Stimulated activated CD4-positive, alpha-beta T cell treated with anti-CD3 and anti-CD28 coated beads, TNF-alpha, amount 100 ng/mL, for 48 hours (primary cell): ENCODE results near the gene PIK3R5.
"Not testable (repeated sequence)": the region's sequence is repeated elsewhere in the genome, so short reads cannot be mapped to it uniquely, and the experiment has no call there.

ENCODE experiments used
- DNase-seq, 3 donors: peaks; one replicate each; pipeline ENCODE4 v3.0.0-alpha.2; 2020; ENCODE audit warnings: low read depth in 3 of 3

The PIK3R5 gene

DNA sequence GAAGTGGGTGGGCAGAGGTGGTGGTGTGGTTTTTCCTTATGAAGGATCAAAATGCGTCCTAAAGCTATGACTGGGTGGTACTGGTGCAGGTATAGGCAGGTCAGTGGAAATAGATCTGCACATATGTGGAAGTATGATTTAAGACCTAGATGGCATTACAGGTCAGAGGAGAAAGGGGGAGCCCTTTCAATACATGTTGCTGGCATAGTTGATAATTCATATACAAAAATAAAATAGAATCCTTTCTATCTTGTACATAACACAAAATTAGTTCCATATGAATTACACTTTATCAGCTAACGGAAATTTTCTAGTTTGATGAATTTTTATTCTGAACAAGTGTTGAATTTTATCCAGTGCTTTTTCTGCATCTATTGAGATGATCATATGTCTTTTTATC, 20.8 kb upstream of the PIK3R5 start:
- DNase-seq, result no peak

DNA sequence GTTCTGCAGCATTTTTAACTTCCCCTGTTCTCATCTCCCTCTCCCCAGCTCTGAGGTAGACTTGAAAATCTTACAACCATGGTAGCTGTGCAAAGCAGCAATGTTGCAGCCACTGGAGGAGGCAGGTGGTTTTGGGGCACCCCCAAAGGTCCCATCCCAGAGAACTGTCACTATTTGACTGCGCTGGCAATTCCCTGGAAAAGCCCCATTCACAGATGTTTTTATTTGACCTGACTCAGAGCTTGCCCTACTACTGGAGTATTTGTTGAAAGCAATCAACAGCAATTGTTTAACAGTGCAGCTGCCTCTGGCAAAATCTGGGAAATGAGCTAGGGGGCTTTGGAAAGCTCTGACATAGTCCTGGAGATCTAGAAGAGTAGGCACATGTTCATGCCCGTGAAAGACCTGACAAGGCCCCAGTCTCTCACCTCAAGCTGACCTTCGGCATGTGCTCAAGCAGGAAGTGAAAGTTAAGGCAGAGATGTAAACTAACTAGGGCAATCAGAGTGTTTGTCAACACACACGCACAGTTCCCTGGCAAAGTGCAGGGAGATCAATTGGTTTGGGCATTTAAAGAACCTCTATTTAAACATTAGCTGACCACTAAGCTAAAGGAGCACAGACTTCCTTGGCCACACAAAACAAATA, 19.7 kb upstream of the PIK3R5 start:
- DNase-seq, result no peak

DNA sequence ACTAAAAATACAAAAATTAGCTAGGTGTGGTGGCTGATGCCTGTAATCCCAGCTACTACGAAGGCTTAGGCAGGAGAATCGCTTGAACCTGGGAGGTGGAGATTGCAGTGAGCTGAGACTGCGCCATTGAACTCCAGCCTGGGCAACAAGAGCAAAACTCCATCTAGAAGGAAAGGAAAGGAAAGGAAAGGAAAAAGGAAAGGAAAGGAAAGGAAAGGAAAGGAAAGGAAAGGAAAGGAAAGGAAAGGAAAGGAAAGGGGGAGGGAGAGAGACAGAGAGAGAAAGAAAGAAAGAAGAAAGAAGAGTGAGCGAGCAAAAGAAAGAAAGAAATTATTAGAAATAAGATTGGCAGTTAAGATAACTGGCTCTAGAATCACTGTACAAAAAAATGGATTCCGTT, 18.7 kb upstream of the PIK3R5 start:
- DNase-seq, result not testable (repeated sequence)

DNA sequence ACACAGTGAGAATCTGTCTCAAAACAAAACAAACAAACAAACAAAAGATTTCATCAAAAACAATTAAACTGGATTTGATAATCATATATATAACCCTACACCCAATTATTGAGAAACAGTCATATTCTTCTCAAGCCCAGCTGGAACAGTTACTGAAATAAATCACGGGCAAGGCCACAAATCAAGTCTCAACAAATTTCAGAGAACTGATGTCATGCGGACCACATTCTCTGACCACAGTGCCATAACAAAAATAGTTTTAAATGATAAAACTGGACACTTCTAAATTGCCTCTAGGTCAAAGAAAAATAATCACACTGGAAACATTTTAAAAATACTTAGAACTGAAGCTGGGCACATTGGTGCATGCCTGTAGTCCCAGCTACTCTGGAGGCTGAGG, 15.9 kb upstream of the PIK3R5 start:
- no peak for DNase-seq

DNA sequence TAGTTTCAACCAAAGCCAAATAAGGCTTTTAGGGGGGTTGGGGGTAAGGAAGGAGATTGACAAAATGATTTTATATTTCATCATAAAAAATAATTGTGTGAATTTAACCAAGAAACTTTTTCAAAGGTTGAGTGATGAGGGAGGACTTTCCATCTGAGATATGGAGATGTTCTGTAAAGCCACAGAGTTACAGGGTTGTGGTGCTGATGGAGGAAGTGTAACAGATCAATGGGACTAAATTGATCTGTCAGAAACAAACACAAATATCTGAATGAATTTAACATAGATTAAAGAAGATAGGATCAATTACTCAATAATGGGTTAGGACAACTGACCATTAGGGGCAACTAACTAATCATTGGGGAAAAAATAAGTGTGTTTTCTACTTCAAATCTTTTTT, 14.2 kb upstream of the PIK3R5 start:
- no peak for DNase-seq

DNA sequence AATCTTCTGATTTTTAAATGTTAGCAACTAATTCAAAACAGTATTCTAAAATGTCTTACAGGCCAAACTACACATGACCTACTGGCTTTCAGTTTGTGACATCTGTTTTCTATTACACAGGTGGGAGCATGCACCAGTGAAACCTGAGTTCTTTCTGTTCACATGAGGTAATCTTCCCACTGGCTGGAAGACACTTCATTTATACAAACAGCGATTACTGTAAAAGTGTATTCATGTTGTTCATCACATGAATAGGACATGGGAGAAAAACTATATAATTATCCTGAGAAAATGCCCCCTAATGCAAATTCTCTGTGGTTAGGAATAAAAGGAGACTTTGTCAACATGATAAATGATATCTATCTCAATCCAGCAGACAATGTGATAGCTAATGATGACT, 11.1 kb upstream of the PIK3R5 start:
- DNase-seq, result no peak

DNA sequence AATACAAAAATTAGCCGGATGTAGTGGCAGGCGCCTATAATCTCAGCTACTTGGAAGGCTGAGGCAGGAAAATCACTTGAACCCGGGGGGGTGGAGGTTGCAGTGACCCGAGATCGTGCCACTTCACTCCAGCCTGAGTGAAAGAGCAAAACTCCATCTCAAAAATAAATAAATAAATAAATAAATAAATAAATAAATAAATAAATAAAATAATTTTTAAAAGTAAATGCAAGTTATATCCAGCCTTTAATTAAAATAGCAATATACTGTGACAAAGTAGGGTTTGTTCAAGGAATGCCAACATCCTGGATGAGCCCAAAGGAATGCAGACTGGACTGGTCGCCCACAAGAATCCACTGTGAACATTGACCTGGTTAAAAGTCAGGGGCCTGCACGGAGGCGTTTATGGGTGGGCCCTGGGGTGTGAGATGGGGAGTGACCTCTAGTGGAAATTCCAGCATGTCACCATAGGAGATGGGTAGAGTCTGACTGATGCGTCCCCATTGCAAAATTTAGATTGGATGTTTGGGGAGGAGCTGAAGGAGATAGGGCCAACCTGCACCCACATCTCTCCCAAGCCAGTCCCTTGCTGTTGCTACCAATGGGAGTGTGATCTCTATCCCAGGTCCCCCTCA, 9.7 kb upstream of the PIK3R5 start:
- no peak for DNase-seq

DNA sequence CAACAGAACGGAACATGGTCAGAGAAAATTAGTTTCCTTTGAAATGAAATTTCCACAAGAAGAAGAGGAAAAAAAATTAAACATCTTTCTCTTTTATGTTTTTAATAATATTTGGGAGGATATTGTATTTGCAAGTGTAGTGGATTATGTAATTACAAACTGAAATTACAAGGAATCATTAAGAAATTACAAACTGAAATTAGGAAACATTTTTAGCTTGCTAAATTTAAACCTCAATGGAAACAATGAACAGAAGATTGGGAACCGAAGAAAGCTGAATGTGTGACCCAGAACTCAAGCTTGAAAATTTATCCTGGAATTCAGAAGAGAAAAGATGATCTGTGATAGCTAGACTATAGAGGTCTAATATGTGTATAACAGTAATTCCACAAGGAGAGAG, 4.4 kb upstream of the PIK3R5 start:
- no peak for DNase-seq

DNA sequence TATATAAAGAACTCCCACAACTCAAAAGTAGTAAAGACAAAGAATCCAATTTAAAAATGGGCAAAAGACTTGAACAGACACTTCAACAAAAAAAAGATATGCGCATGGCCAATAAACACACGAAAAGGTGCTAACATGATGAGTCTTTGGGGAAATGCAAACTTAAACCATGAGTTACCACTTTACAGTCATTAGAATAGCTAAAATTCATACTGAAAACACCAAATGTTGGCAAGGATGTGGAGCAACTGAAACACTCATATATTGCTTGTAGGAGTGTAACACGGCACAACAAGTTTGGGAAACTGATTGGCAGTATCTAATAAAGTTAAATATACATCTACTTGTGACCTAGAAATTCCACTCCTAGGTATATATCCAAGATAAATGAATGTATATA, 3.0 kb upstream of the PIK3R5 start:
- DNase-seq, result no peak

DNA sequence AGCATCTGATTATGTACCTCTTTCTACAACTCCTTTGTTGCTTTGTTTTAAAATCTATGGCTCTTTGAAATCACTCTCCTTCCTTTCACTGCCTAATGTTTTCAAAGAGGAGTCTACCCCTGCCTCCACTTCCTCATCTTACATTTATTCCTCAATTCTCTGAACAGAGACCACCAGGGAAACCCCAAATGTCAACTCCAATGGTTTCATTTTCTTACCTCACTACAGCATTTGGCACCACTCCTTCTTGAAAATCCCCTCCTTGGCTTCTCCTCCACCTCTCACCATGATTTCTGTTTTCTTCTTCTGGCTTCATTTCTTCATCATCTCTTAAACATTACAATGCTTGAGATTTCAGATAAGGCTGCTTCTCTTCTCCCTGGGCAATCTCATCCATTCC, 2.4 kb upstream of the PIK3R5 start:
- no peak for DNase-seq

DNA sequence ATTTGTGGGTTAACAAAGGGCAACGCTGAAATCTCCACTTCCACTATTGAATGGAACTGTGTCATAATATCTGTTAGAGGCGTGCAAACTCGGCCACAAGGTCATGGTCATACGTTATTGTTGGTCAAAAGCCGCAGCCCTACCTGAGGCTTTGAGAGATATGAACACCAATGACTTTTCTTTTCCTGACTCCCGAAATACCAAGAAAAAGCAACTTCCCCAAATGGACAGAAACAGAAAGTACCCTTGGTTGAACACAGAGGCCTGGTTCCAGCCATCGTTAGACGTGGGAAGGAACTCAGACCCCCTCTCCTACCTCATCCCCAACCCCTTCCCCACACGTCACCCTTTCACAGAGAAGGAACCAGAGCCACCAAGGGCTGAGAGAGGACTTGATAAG, 1.4 kb upstream of the PIK3R5 start:
- no peak for DNase-seq

DNA sequence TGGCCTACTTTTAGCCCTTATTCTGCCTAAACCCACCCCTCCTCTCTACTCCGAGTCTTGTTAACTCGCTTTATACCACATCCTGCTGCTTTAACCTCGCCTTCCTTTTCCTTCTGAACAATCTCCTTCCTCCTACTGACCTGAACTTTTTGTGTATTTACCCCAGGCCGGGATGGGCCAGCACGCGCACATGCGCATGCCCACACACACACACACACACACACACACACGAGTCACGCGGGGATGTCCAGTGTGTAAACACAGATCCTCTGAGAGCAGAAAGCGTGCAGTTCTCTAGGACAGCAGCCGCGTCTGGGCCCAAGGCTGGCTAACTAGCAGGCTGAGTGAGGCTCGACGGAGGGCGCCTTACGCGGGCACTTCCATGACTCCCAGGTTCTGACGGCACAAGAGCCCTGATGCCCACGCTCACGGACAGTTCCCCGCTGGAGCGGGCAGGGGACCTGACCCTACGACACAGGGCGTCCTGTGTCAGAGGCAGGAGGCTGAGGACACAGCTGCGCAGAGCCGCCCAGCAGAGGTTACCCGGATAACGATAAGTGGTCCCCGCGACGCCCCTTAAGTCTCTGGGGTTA, 610 bp downstream of the PIK3R5 start:
- no peak for DNase-seq

DNA sequence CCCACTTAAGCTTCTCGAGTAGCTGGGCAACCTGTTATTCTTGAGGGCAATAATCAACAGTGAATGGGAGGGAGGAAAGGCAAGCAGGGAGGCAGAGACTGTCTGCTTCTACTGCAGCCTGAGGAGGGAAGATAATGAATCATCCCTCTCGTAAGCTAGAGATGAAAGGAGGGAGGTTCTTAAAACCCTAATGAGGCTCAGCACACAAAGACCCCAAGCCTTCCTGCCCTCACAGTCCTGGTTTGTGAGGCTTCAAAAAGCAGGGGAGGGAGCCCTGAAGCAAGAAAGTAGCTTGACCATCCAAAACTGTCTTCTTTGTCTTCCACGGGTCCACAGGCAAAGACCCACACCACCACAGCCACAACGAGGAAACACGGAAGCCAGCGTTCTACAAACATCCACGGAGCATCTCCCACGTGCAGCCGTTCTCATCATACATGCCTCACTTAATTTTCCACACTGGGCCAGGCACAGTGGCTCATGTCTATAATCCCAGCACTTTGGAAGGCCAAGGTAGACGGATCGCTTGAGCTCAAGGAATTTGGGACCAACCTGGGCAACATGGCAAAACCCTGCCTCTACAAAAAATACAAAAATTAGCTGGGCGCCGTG, 1.8 kb downstream of the PIK3R5 start:
- no peak for DNase-seq

DNA sequence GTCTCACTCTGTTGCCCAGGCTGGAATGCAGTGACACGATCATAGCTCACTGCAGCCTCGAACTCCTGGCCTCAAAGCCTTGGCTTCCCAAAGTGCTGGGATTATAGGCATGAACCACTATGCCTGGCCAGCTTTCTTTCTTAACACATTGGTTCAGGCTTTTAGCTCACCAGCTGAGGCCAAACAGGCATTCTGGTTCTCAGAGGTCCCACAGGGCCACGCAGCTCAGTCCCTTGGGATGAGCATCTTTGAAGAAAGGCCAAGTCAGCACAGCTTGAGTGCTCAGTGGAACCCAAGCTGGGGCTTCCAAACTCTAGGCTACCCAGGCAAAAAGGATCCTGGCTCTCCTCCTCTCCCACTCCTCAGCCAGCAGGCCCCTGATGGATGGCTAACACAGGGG, 2.5 kb downstream of the PIK3R5 start:
- DNase-seq, result no peak

DNA sequence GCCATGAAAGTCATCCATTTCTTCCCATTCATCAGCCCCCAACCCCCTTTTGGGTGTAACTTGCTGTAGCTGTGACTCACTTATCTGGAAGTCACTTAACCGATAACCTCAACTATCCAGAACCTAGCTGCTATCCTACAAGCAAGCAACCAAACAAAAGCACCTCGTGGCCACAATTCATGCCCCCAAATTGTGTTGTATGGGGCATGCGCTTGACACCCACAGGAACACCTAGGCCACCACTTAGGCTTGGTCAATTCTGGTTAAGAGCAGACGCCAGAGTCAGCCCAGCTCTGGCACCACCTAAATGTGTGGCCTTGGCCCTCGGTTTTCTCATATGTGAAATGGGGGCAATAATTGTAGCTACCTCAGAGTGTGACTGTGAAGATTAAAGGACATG, 3.7 kb downstream of the PIK3R5 start:
- no peak for DNase-seq

DNA sequence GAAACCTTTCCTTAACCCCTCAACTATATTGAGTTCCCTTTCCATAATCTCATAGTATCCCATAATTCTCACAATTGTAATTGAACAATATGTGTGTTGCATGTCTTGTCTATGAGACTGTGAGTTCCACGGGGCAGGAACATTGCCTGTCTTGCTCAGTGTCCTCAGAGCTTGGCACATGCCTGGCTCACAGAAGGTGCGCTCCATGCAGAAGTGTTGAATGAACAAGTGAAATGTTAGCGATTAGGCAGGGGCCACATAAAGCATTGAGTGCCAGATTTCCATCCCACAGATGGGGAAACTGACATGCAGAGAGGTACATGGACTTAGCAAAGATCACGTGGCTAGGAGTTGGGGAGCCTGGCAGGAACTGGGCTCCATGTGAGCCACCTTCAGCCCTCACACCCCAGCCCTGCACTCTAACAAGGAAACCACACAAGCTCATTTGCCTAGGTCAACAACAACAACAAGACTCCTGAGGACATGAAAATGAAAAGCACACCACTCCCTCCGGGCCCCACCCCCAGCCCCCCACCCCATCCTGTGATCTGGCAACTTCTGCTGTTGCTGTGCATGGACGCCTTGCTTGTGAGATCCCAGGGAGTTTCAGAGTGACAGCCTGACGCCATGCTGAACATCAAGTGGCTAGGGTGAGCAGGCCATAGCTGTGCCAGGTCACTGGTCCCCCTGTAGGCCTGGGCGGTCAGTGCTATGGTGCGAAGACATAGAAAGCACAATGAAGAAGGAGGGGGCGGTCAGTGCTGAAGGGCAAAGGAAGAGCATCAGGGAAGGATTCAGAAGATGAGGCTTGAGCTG, 5.0 kb downstream of the PIK3R5 start:
- no peak for DNase-seq

DNA sequence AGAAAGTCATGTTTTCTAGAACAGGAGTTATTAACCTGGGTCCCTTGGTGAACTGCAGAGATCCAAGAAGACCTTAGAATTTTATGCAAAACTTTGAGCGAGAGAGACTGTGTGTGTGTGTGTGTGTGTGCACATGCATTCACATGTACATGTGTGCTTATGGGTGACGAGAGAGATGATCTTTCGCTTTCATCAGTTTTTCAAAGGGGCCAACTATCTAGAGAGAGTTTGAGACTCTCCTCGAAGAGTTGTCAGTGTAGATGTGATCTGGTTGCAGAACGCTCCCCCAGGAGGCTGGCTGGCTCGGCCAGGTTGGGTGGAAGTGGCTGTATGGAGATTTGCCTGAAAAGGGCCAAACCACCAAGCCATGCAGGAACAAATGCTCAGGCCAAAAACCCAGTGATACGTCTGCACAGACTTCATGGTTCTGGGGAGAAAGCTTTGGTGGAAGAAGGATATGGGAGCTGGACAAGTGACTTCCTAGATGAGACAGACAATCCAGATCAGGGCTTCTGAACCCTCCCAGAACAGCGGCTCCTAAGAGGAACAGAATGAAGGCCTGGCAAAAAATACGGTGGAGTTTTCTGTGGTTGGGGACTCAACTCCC, 6.1 kb downstream of the PIK3R5 start:
- DNase-seq, result no peak

DNA sequence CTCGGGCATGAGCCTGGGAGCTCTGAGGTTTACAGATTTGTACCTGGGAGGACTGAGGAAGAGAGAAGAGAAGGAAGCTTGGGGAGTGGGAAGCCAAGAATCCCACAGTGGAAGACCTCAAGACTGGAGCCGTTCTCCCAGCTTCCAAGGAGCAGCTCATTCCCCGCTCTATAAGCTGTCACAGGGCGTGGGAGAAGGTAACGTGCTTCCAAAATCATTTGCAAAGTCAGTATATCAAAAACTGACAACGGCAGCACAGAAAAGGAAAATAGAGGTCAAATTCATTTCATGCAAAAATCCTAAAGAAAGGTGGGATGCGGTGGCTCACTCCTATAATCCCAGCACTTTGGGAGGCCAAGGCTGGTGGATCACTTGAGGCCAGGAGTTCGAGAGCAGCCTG, 7.8 kb downstream of the PIK3R5 start:
- DNase-seq, result no peak

DNA sequence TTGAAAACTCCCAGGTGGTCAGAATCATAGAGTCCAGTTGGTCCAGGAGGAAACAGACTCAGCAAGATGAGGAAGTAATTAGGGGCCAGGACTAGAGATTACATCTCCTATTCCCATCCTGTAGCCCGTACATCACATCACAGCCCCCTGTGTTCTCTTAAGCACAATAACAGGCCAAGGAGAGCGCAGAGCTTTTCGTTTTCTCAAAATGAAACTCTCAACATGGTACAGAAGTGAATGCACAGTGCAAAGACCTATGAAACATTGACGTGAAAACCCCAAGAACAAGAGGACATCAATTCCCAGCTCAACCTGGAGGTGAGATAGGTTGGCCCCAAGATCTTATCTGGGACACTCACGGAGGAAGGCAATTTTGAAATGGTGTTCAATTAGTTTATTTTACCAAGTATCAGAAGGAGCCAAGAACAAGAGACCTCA, 9.0 kb downstream of the PIK3R5 start:
- no peak for DNase-seq

DNA sequence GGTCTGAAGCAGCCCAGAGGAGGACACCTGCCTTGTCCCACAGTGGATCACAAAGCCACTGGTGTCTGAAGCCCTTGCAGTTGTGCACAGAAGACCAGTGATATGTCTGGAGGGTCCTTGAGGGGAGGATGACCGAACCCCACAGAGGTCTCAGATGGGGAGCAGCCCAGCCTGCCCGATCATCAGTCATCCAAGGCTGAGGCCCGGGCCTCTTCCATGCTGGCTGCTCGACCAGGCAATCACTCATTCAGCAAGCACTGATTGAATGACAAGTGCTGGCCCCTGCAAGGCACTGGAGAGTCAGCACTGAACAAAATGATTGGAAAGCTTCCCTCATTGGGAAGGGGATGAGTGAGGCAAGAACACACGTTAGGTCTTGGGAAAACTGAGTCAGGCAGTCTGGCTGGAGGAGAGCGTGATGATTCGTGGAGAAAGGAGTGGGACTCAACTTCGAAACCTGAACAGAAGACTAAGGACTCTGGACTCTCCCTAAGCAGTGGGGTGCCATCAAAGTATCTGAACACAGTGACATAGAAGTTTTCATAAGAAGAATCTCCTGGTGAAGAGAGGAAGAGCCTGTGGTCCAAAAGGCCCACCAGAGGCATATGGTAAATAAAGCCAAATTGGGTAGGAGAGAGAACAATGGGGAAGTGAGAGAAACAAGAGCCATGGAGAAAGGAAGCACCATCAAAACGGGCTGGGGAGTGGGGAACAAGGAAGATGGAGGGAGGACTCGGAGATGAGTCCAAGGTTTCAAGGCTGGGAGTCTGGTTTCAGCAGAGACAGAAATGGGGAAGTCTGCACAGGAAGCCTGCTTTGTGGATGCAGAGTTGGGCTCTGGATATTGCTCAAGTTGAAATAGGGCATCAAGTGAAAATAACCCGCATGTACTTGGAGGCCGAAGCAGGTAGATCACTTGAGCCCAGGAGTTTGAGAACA, 10.2 kb downstream of the PIK3R5 start:
- DNase-seq, result no peak

DNA sequence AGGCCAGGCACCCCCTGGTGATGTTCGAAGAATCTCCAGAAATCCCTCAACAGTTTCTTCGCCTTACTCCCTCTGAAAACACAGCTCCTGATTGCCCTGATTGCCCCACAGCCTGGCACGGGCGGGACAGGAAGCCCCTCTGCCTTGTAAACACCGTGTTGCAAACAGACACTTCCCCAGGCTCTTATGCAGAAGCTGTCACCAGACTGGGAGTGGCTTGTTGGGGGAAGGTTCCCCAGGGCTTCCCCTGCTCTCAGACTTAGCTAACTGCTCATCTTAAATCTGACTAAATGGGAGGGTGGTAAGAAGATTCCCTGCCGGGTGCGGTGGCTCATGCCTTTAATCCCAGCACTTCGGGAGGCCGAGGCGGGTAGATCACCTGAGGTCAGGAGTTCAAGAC, 11.2 kb downstream of the PIK3R5 start:
- DNase-seq, result no peak
